HepG2 (cell line): ENCODE data around the gene RNGTT. TPM values are rescaled to one million over a fixed set of nuclear protein-coding genes. Genes with fewer than 3 reads are reported as not detected.

Source experiments
- ATAC-seq: fragments of 200-7000 bp; cut with Tn5 transposase; 3 replicates; pipeline ENCODE4 v1.9.1; 2020; ENCODE audit warnings: mild to moderate bottlenecking, moderate library complexity
- BruUV-seq: library from RNA; stranded (reverse); fragments of 400-500 nt; replicated peaks from 2 replicates; lab custom pipeline; 2021; lab: Mats Ljungman, UMichigan
- CTCF ChIA-PET: fragments of 300-600 bp; formaldehyde crosslinking; extraction: SDS; loops from one replicate; lab custom pipeline; 2021; ENCODE audit warnings: low total read pairs, inconsistent platforms, low intra/inter-chr PET ratio; lab: Yijun Ruan, JAX
- POLR2A ChIA-PET: fragments of 350-600 bp; sonication (Branson Sonifier 250); formaldehyde crosslinking; loops from one replicate; lab custom pipeline; 2020; ENCODE audit warnings: antibody characterized with exemption, inconsistent platforms; lab: Yijun Ruan, JAX
- DNase-seq: peaks from one replicate; pipeline ENCODE4 v3.0.0-alpha.2; 2015; ENCODE audit warnings: low spot score
- FAIRE-seq: peaks from 3 replicates; lab custom pipeline; 2011; peaks lifted over from hg19 to GRCh38; lab: Jason Lieb, UNC
- H2AFZ ChIP-seq: one replicate; pipeline ENCODE4 v1.6.1; 2011; ENCODE audit warnings: low read length, inconsistent platforms
- H3K27ac ChIP-seq: fragments of 300-600 bp; 3 replicates; pipeline ENCODE4 v1.8.0; 2011; ENCODE audit warnings: mixed run types, mild to moderate bottlenecking, mixed read lengths, low read length, inconsistent platforms; ENCODE audit not compliant: insufficient read depth; ENCODE audit errors: extremely low read length
- H3K27me3 ChIP-seq, 2 experiments: fragments of 200-600 bp in 1 of 2; 2 replicates in 1 of 2; 3 replicates in 1 of 2; pipeline versions ENCODE4 v1.6.0 to v1.8.0; 2011; ENCODE audit warnings: low read length in 2 of 2, mild to moderate bottlenecking in 2 of 2, moderate library complexity in 2 of 2, inconsistent platforms in 1 of 2; ENCODE audit not compliant: insufficient read depth in 2 of 2, control insufficient read depth in 1 of 2
- H3K36me3 ChIP-seq, 2 experiments: fragments of 200-600 bp in 1 of 2; replicated peaks in 1 of 2; 2 replicates in 1 of 2; 3 replicates in 1 of 2; pipeline versions ENCODE4 v1.5.1 to v1.8.0; 2011; ENCODE audit warnings: low read length in 2 of 2, inconsistent platforms in 1 of 2; ENCODE audit not compliant: insufficient read depth in 2 of 2, control insufficient read depth in 1 of 2
- H3K4me1 ChIP-seq: 2 replicates; pipeline ENCODE4 v1.5.1; 2012; ENCODE audit warnings: low read length, inconsistent platforms; ENCODE audit not compliant: insufficient read depth
- H3K4me2 ChIP-seq: 2 replicates; pipeline ENCODE4 v1.6.0; 2011; ENCODE audit warnings: low read depth, low read length, inconsistent platforms
- H3K4me3 ChIP-seq, 3 experiments: fragments of 200-600 bp in 1 of 3; sonication (generic), shearing (Covaris generic) in 1 of 3; replicated peaks in 1 of 3; 2 replicates each; pipeline ENCODE4 v1.5.1; 2011 to 2016; ENCODE audit warnings: low read length in 3 of 3, inconsistent platforms in 2 of 3, low read depth in 2 of 3, mild to moderate bottlenecking in 2 of 3, control low read depth in 1 of 3, mixed read lengths in 1 of 3; ENCODE audit not compliant: insufficient read depth in 1 of 3
- H3K79me2 ChIP-seq: one replicate; pipeline ENCODE4 v1.6.1; 2011; ENCODE audit warnings: low read length, inconsistent platforms; ENCODE audit not compliant: insufficient read depth
- H3K9ac ChIP-seq: 2 replicates; pipeline ENCODE4 v1.6.0; 2011; ENCODE audit warnings: mild to moderate bottlenecking, low read depth, low read length, inconsistent platforms; ENCODE audit not compliant: insufficient read depth
- H3K9me3 ChIP-seq: 2 replicates; pipeline ENCODE4 v1.5.1; 2012; ENCODE audit warnings: mild to moderate bottlenecking, low read length
- H4K20me1 ChIP-seq: 2 replicates; pipeline ENCODE4 v1.6.0; 2011; ENCODE audit warnings: inconsistent platforms, mild to moderate bottlenecking, low read length, moderate library complexity; ENCODE audit not compliant: insufficient read depth
- CENPX ChIP-seq: sonication (generic); formaldehyde crosslinking; IDR thresholded peaks from 2 replicates; pipeline ENCODE4 v1.9.0; 2021; ENCODE audit warnings: mild to moderate bottlenecking, missing genetic modification reagents, moderate library complexity
- IKZF5 ChIP-seq: IDR thresholded peaks from 2 replicates; pipeline ENCODE4 v1.6.1; 2018; ENCODE audit warnings: missing genetic modification reagents, mild to moderate bottlenecking, missing compliant biosample characterization
- MAFF ChIP-seq: IDR thresholded peaks from 2 replicates; pipeline ENCODE4 v1.6.1; 2011; ENCODE audit warnings: low read depth, low read length, improper control_type of control experiment
- PAXIP1 ChIP-seq: sonication (generic); formaldehyde crosslinking; conservative IDR thresholded peaks from 2 replicates; pipeline ENCODE4 v1.4.0; 2020; ENCODE audit warnings: mild to moderate bottlenecking, missing genetic modification reagents, moderate library complexity
- SNRNP70 ChIP-seq: fragments of 200-400 bp; formaldehyde crosslinking; IDR thresholded peaks from 2 replicates; pipeline ENCODE4 v1.6.1; 2017; ENCODE audit warnings: mild to moderate bottlenecking, low read depth, low read length, moderate library complexity
- TEAD2 ChIP-seq: sonication (generic); formaldehyde crosslinking; IDR thresholded peaks from 2 replicates; pipeline ENCODE4 v1.9.0; 2021; ENCODE audit warnings: missing genetic modification reagents
- ZNF747 ChIP-seq: sonication (generic); formaldehyde crosslinking; IDR thresholded peaks from 2 replicates; pipeline ENCODE4 v1.8.1; 2023; ENCODE audit warnings: missing genetic modification reagents, mild to moderate bottlenecking, borderline replicate concordance
- ZNF772 ChIP-seq: sonication (generic); formaldehyde crosslinking; IDR thresholded peaks from 2 replicates; pipeline ENCODE4 v1.5.0; 2020; ENCODE audit warnings: mild to moderate bottlenecking, missing genetic modification reagents
- WGBS: methylation state at CpG from one replicate; pipeline ENCODE4 v1.1.6; 2017; ENCODE audit warnings: low lambda C conversion rate; 5-methylcytosine and 5-hydroxymethylcytosine counted together
- in situ Hi-C: cut with HindIII; loops from 2 replicates; pipeline ENCODE4 v1.10.0; 2017; ENCODE audit warnings: low pct_unique_long_range_greater_than_20kb; ENCODE audit not compliant: extremely low pct_ligation_motif_present
- intact Hi-C: fragments of 100-400 bp; cut with micrococcal nuclease; formaldehyde crosslinking; loops from one replicate; pipeline ENCODE4 v1.10.0; 2022; ENCODE audit not compliant: unreplicated experiment
- polyA plus RNA-seq, 8 experiments: library from polyadenylated mRNA; depleted of rRNA in 3 of 8; stranded (reverse) in 7 of 8; unstranded in 1 of 8; fragments of >200 nt; fragmentation: Illumina TruSeq in 4 of 8; extraction: Trizol in 4 of 8; gene quantifications; 2 replicates each; pipeline versions ENCODE4 v1.2.1 to v1.2.3, GENCODE V29; 2011 to 2016; ENCODE audit warnings: low read depth in 4 of 8, missing spikeins in 1 of 8, mixed read lengths in 1 of 8; ENCODE audit not compliant: insufficient read depth in 1 of 8
- total RNA-seq, 5 experiments: library from RNA; depleted of rRNA; stranded (reverse); fragments of >200 nt; fragmentation: Illumina TruSeq; extraction: Trizol; gene quantifications; 2 replicates each; pipeline ENCODE4 v1.2.3, GENCODE V29; 2016; ENCODE audit warnings: low read depth in 1 of 5
- TF ChIP-seq, protein P1 (sequence below): sonication (generic); IDR thresholded peaks from 2 replicates; pipeline ENCODE4 v1.6.1; 2016; ENCODE audit warnings: low read depth, borderline replicate concordance

The RNGTT gene
- total and polyA plus RNA-seq, 2 of the 13 experiments (the other 11 are each of a cell fraction or from before 2014, with no cell fraction given): 6.0 to 22.6 TPM

DNA sequence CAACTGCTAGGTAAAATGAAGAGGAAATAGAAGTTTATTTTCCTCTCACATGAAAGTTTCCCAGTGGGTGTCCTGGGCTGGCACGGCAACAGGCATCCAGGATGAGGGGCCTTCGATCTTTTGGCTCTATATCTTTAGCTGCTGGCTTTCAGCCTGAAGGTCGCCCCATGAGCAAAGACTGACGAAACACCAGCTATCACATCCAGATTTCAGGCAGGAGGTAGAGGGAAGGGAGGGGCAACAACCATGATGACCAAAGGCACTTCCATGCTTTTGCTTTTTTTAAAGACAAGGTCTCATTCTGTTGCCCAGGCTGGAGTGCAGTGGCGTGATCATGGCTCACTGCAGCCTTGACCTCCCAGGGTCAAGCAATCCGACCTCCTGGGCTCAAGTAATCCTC is 387.9 kb downstream of the RNGTT start:
- WGBS: 38% methylated on average over 4 of the region's 6 CpGs
- Histone ChIP-seq H3K9ac (no peak overlapping the region), H3K79me2 (no peaks in the 10 kb centered on the region), H3K36me3 (no peaks in the 10 kb centered on the region), H3K9me3 (no peaks in the 10 kb centered on the region), H3K4me1 (no peaks in the 10 kb centered on the region), H2AFZ (no peak overlapping the region), H3K4me3 (no peak overlapping the region), H3K27me3 (peaks cover 2 to 4% of the 10 kb centered on the region in 2 experiments; a peak in 1 of 5 replicates), H3K4me2 (no peak overlapping the region), H3K27ac (no peak overlapping the region), H4K20me1 (no peaks in the 10 kb centered on the region)
- CTCF ChIA-PET: no interaction called here
- no peak for DNase-seq
- in situ Hi-C loops: no loop called here
- POLR2A ChIA-PET: no interaction called here
- no peak for ATAC-seq
- no peak for FAIRE-seq
- no TSS peak for BruUV-seq
- intact Hi-C loops: no loop called here
- TF ChIP-seq IKZF5 (CRISPR knock-in tag) (no peak), ZNF747 (CRISPR knock-in tag) (no peak), TEAD2 (no peak)
- TF ChIP-seq, protein P1, sequence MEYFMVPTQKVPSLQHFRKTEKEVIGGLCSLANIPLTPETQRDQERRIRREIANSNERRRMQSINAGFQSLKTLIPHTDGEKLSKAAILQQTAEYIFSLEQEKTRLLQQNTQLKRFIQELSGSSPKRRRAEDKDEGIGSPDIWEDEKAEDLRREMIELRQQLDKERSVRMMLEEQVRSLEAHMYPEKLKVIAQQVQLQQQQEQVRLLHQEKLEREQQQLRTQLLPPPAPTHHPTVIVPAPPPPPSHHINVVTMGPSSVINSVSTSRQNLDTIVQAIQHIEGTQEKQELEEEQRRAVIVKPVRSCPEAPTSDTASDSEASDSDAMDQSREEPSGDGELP: no peak

- Histone ChIP-seq H3K4me3 (no peak overlapping the region), H3K4me1 (no peaks in the 10 kb centered on the region), H3K27me3 (peaks cover 2 to 4% of the 10 kb centered on the region in 2 experiments; a peak in 1 of 5 replicates), H4K20me1 (no peaks in the 10 kb centered on the region), H2AFZ (no peak overlapping the region), H3K79me2 (no peaks in the 10 kb centered on the region), H3K36me3 (no peaks in the 10 kb centered on the region), H3K9me3 (peaks cover 8% of the 10 kb centered on the region), H3K27ac (no peak overlapping the region), H3K9ac (no peak overlapping the region), H3K4me2 (no peak overlapping the region)
- DNase-seq (no peak), ATAC-seq (peak; percentile 57; the same call in 2 of the 3 replicates), FAIRE-seq (no peak)
- CTCF ChIA-PET: no interaction called here
- 8% methylated on average over 5 of the region's 5 CpGs for WGBS
- POLR2A ChIA-PET: no interaction called here
- no TSS peak for BruUV-seq
- intact Hi-C loops: no loop called here
- in situ Hi-C loops: no loop called here
- TF ChIP-seq ZNF772 (no peak), CENPX (no peak), MAFF (no peak), SNRNP70 (no peak), PAXIP1 (no peak)
Measured at GRCh38 chr6:88574651-88575050, 388.8 kb downstream of the RNGTT start.
